DOHH2 (cell line): ENCODE results near the gene FLRT3.

Source experiments
- H3F3A ChIP-seq: fragments of 200-600 bp; sonication (generic), shearing (Covaris generic); 2 replicates; pipeline ENCODE4 v1.6.0; 2016; ENCODE audit warnings: antibody characterized with exemption, mild to moderate bottlenecking; ENCODE audit not compliant: control insufficient read depth, insufficient read depth
- H3K27ac ChIP-seq: fragments of 200-600 bp; sonication (generic); 2 replicates; pipeline ENCODE4 v1.5.1; 2014; ENCODE audit warnings: low read depth, mild to moderate bottlenecking, low read length, moderate library complexity
- H3K27me3 ChIP-seq: fragments of 200-600 bp; sonication (generic); 2 replicates; pipeline ENCODE4 v1.6.1; 2014; ENCODE audit warnings: mild to moderate bottlenecking, low read length, mixed read lengths; ENCODE audit not compliant: control insufficient read depth
- H3K36me3 ChIP-seq: fragments of 200-600 bp; sonication (generic); 2 replicates; pipeline ENCODE4 v1.6.1; 2014; ENCODE audit warnings: mild to moderate bottlenecking, low read length, moderate library complexity, mixed read lengths; ENCODE audit not compliant: control insufficient read depth
- H3K4me1 ChIP-seq: fragments of 200-600 bp; sonication (generic); 2 replicates; pipeline ENCODE4 v1.6.1; 2014; ENCODE audit warnings: mild to moderate bottlenecking, low read length, mixed read lengths; ENCODE audit not compliant: control insufficient read depth
- H3K4me2 ChIP-seq: fragments of 200-600 bp; sonication (generic); 2 replicates; pipeline ENCODE4 v1.6.0; 2014; ENCODE audit warnings: mild to moderate bottlenecking, low read length, moderate library complexity
- H3K4me3 ChIP-seq: fragments of 200-600 bp; sonication (generic); 2 replicates; pipeline ENCODE4 v1.5.1; 2014; ENCODE audit warnings: mild to moderate bottlenecking, low read length, mixed read lengths
- H3K79me2 ChIP-seq: fragments of 200-600 bp; sonication (generic); 2 replicates; pipeline ENCODE4 v1.6.1; 2014; ENCODE audit warnings: mild to moderate bottlenecking, low read length, mixed read lengths; ENCODE audit not compliant: control insufficient read depth
- H3K9me2 ChIP-seq: fragments of 200-600 bp; sonication (generic); replicated peaks from 2 replicates; pipeline ENCODE4 v1.6.1; 2014; ENCODE audit warnings: mild to moderate bottlenecking, low read length, mixed read lengths; ENCODE audit not compliant: control insufficient read depth
- H3K9me3 ChIP-seq: fragments of 200-600 bp; sonication (generic); 2 replicates; pipeline ENCODE4 v1.6.1; 2014; ENCODE audit warnings: antibody characterized with exemption, low read length, mixed read lengths; ENCODE audit not compliant: control insufficient read depth, insufficient read depth
- H4K20me1 ChIP-seq: fragments of 200-600 bp; sonication (generic); 2 replicates; pipeline ENCODE4 v1.6.0; 2014; ENCODE audit warnings: low read depth, mild to moderate bottlenecking, antibody characterized with exemption, low read length, moderate library complexity; ENCODE audit not compliant: control insufficient read depth, insufficient read depth
- EZH2phosphoT487 ChIP-seq: fragments of 200-600 bp; sonication (generic); IDR thresholded peaks from 2 replicates; pipeline ENCODE4 v1.6.1; 2017; ENCODE audit warnings: borderline replicate concordance, mild to moderate bottlenecking, antibody characterized with exemption, low read length, moderate library complexity, mixed read lengths
- TF ChIP-seq, protein P1 (sequence below): fragments of 200-600 bp; sonication (generic); IDR thresholded peaks from one replicate; pipeline ENCODE4 v1.5.1; 2014; ENCODE audit warnings: antibody characterized with exemption, mild to moderate bottlenecking, low read depth, low read length; ENCODE audit not compliant: poor library complexity, severe bottlenecking

The FLRT3 gene

DNA sequence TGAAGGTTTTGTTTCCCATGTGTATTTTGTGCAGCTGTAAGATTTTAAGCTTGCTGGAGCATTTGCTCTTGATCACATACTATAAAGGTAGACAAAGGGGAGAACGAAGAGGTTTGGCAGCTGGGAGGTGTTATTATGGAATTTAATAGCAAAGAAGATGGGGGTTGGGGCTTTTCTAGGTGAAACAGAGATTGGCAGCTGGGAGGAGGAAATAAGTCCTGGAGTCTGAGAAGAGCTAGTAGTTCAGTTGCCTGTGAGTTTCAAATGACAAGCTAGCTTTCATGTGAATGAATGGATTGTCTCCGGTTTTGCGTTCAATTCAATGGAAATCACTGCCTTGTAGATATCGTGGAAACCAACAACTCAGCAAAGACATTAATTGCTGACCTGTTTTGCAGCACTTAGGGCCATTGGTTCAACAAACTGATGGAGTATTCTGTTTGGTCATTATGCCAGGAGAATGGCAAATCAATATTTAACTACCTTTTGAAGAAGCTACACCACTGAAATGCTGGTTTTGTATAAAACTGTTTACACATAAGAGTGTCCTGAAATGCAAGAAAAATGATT, 38.1 kb upstream of the FLRT3 start:
- TF ChIP-seq, protein P1, sequence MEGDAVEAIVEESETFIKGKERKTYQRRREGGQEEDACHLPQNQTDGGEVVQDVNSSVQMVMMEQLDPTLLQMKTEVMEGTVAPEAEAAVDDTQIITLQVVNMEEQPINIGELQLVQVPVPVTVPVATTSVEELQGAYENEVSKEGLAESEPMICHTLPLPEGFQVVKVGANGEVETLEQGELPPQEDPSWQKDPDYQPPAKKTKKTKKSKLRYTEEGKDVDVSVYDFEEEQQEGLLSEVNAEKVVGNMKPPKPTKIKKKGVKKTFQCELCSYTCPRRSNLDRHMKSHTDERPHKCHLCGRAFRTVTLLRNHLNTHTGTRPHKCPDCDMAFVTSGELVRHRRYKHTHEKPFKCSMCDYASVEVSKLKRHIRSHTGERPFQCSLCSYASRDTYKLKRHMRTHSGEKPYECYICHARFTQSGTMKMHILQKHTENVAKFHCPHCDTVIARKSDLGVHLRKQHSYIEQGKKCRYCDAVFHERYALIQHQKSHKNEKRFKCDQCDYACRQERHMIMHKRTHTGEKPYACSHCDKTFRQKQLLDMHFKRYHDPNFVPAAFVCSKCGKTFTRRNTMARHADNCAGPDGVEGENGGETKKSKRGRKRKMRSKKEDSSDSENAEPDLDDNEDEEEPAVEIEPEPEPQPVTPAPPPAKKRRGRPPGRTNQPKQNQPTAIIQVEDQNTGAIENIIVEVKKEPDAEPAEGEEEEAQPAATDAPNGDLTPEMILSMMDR = no peak
- no peak for TF ChIP-seq EZH2phosphoT487
- H3K9me2 ChIP-seq = no peaks in the 10 kb centered on the region
- no peaks in the 10 kb centered on the region for H3K4me1 ChIP-seq
- H3F3A ChIP-seq = no peaks in the 10 kb centered on the region
- H3K36me3 ChIP-seq = no peaks in the 10 kb centered on the region
- no peak overlapping the region for H3K4me2 ChIP-seq
- H3K9me3 ChIP-seq = no peaks in the 10 kb centered on the region
- H3K4me3 ChIP-seq = no peak overlapping the region
- no peaks in the 10 kb centered on the region for H3K79me2 ChIP-seq
- no peaks in the 10 kb centered on the region for H4K20me1 ChIP-seq
- H3K27me3 ChIP-seq = no peaks in the 10 kb centered on the region
- no peak overlapping the region for H3K27ac ChIP-seq

DNA sequence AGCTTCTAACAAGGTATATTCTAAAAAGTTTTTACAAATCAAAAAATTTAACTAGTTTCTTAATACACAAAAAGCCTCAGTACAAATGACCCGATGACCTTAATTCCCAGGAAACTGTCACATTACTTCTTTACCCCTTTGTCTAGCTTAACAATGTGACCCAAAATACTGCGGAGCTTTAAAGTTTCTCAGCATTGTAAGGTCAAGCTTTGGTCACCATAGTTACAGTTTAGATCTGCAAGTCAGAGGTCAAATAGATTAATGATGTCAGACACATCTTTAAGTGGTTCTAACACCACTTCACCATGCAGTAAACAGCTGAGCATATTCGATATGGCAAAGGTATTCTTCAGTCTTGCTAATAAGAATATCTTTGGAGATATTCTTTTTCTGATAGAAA, 36.8 kb upstream of the FLRT3 start:
- Histone ChIP-seq H3K9me2 (no peaks in the 10 kb centered on the region), H4K20me1 (no peaks in the 10 kb centered on the region), H3K9me3 (no peaks in the 10 kb centered on the region), H3K27me3 (no peaks in the 10 kb centered on the region), H3K27ac (no peak overlapping the region), H3K36me3 (no peaks in the 10 kb centered on the region), H3K4me2 (no peak overlapping the region), H3K79me2 (no peaks in the 10 kb centered on the region), H3K4me1 (no peaks in the 10 kb centered on the region), H3K4me3 (no peak overlapping the region), H3F3A (no peaks in the 10 kb centered on the region)
- TF ChIP-seq EZH2phosphoT487 = no peak
- TF ChIP-seq, protein P1 = no peak

DNA sequence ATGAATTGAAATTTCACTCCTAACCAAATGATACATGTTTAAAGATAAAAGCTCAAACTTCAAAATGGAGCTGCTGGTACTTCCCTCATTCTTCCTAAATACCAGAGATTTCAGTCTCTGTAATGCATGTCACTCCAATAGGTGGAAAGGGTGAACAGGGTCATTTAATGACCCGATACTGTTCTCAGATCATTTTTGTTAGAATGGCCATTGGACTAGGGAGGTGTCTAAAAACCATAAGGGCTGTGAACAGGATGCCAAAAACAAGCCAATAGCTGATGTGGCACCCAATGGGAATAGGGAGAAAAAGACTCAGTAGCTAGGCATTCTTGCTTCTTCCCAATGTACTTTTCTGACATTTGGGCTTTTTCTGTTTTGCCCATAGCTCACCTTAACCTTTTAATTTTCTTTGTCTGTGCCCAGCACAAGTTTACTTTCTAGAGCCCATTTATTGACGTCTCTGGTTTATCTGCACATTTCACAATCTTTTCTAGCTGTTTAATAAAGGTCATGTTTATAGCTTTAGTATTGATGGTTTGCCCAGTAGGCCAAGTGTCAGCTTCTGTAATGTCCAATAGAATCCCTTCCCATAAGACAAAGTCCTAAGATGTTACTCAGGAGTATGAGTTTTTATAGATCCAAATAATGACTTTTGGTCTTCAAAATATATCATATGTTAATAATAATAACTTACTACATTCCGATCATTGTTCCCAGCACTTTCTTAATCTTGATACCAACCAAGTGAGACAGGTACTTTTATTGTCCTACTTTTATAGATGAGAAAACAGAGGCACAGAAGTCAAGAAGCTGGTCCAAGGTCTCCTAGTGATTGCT, 24.3 kb upstream of the FLRT3 start:
- Histone ChIP-seq H3K36me3 (no peaks in the 10 kb centered on the region), H3K4me3 (no peak overlapping the region), H4K20me1 (no peaks in the 10 kb centered on the region), H3K79me2 (no peaks in the 10 kb centered on the region), H3K4me1 (no peaks in the 10 kb centered on the region), H3K9me2 (no peaks in the 10 kb centered on the region), H3K27ac (no peak overlapping the region), H3K4me2 (no peak overlapping the region), H3K9me3 (no peaks in the 10 kb centered on the region), H3K27me3 (no peaks in the 10 kb centered on the region), H3F3A (no peaks in the 10 kb centered on the region)
- no peak for TF ChIP-seq EZH2phosphoT487
- TF ChIP-seq, protein P1 = no peak
